Osteocyte (in vitro differentiated cells): Measurements from ENCODE around the gene FCHSD2. TPM values are rescaled to one million over a fixed set of nuclear protein-coding genes. Genes with fewer than 3 reads are reported as not detected.

ENCODE experiments used
- DNase-seq: peaks from one replicate; pipeline ENCODE4 v3.0.0; 2021; ENCODE audit warnings: mixed read lengths; ENCODE audit not compliant: unreplicated experiment; ENCODE audit errors: extremely low spot score
- H3K27ac Mint-ChIP-seq: one replicate; pipeline ENCODE4 v1.8.0; 2021; ENCODE audit warnings: mild to moderate bottlenecking, mixed read lengths; ENCODE audit not compliant: unreplicated experiment
- H3K27me3 Mint-ChIP-seq: one replicate; pipeline ENCODE4 v1.8.0; 2021; ENCODE audit warnings: mixed read lengths; ENCODE audit not compliant: unreplicated experiment
- H3K36me3 Mint-ChIP-seq: one replicate; pipeline ENCODE4 v1.8.0; 2021; ENCODE audit warnings: mixed read lengths; ENCODE audit not compliant: unreplicated experiment
- H3K4me1 Mint-ChIP-seq: one replicate; pipeline ENCODE4 v1.8.0; 2021; ENCODE audit warnings: mixed read lengths; ENCODE audit not compliant: unreplicated experiment
- H3K4me3 Mint-ChIP-seq: one replicate; pipeline ENCODE4 v1.8.0; 2021; ENCODE audit warnings: mild to moderate bottlenecking, moderate library complexity, mixed read lengths; ENCODE audit not compliant: unreplicated experiment
- H3K9me3 Mint-ChIP-seq: one replicate; pipeline ENCODE4 v1.8.0; 2021; ENCODE audit warnings: mixed read lengths; ENCODE audit not compliant: unreplicated experiment
- CTCF ChIP-seq: fragments of 200-600 bp; sonication (generic); IDR thresholded peaks from 2 replicates; pipeline ENCODE4 v1.5.0; 2021; ENCODE audit warnings: antibody characterized with exemption, mild to moderate bottlenecking, moderate library complexity
- total RNA-seq: library from RNA; stranded (reverse); gene quantifications from 2 replicates; pipeline ENCODE4 v1.2.1, GENCODE V29; 2021

FCHSD2 gene
- total RNA-seq, 1 donor from 2014 or later, result 39.4 TPM

- peaks cover 18% of the 10 kb centered on the region for H3K4me1 Mint-ChIP-seq
Measured at GRCh38 chr11:73013021-73013420, 129.1 kb downstream of the FCHSD2 start.

GRCh38 chr11:73012121-73012863 lies 129.8 kb downstream of the FCHSD2 start:
- no peak for DNase-seq
- H3K4me3 Mint-ChIP-seq, result no peak overlapping the region
- no peak overlapping the region for H3K27ac Mint-ChIP-seq
- peaks cover 18% of the 10 kb centered on the region for H3K4me1 Mint-ChIP-seq
- no peak for TF ChIP-seq CTCF
- peaks cover 13% of the 10 kb centered on the region for H3K9me3 Mint-ChIP-seq
- H3K36me3 Mint-ChIP-seq, result peaks cover 22% of the 10 kb centered on the region
- no peaks in the 10 kb centered on the region for H3K27me3 Mint-ChIP-seq

More at GRCh38 chr11:73013021-73013420, 129.1 kb downstream of the FCHSD2 start:
- no peak for DNase-seq
- no peak overlapping the region for H3K4me3 Mint-ChIP-seq
- TF ChIP-seq CTCF, result no peak
- H3K27ac Mint-ChIP-seq, result no peak overlapping the region
- no peaks in the 10 kb centered on the region for H3K27me3 Mint-ChIP-seq
- peaks cover 17% of the 10 kb centered on the region for H3K36me3 Mint-ChIP-seq
- H3K9me3 Mint-ChIP-seq, result peaks cover 13% of the 10 kb centered on the region

GRCh38 chr11:73011126-73011817 lies 130.8 kb downstream of the FCHSD2 start:
- Mint-ChIP-seq H3K4me1 (peaks cover 18% of the 10 kb centered on the region), H3K36me3 (peaks cover 22% of the 10 kb centered on the region), H3K9me3 (peaks cover 13% of the 10 kb centered on the region), H3K27me3 (no peaks in the 10 kb centered on the region), H3K27ac (no peak overlapping the region), H3K4me3 (no peak overlapping the region)
- TF ChIP-seq CTCF, result no peak
- DNase-seq, result no peak

- Mint-ChIP-seq H3K9me3 (peaks cover 13% of the 10 kb centered on the region), H3K4me3 (no peak overlapping the region), H3K27ac (no peak overlapping the region), H3K4me1 (peaks cover 18% of the 10 kb centered on the region), H3K36me3 (peaks cover 22% of the 10 kb centered on the region), H3K27me3 (no peaks in the 10 kb centered on the region)
- DNase-seq, result no peak
- no peak for TF ChIP-seq CTCF
Measured at GRCh38 chr11:73009972-73010371, 132.1 kb downstream of the FCHSD2 start.

GRCh38 chr11:73004088-73004487 lies 138.0 kb downstream of the FCHSD2 start:
- Mint-ChIP-seq H3K4me3 (no peak overlapping the region), H3K36me3 (peaks cover 14% of the 10 kb centered on the region), H3K27ac (no peak overlapping the region), H3K4me1 (peaks cover 4% of the 10 kb centered on the region), H3K9me3 (no peaks in the 10 kb centered on the region), H3K27me3 (no peaks in the 10 kb centered on the region)
- TF ChIP-seq CTCF, result no peak
- no peak for DNase-seq
